Mesenchymal stem cell (in vitro differentiated cells and primary cell): ENCODE data around the gene HIPK2.

Experiments
- DNase-seq: peaks from one replicate; pipeline ENCODE4 v3.0.0-alpha.2; 2013
- H2AFZ ChIP-seq: one replicate; pipeline ENCODE4 v1.6.1; 2013; ENCODE audit warnings: low read depth, mild to moderate bottlenecking, control low read depth, inconsistent platforms, low read length, moderate library complexity
- H2AK5ac ChIP-seq: 2 replicates; pipeline ENCODE4 v1.6.1; 2013; ENCODE audit warnings: low read length, moderate library complexity, mild to moderate bottlenecking, inconsistent platforms; ENCODE audit not compliant: severe bottlenecking
- H2BK120ac ChIP-seq: one replicate; pipeline ENCODE4 v1.6.1; 2013; ENCODE audit warnings: low read depth, mild to moderate bottlenecking, inconsistent platforms, low read length, moderate library complexity
- H2BK12ac ChIP-seq, 2 experiments: one replicate each; pipeline ENCODE4 v1.6.1; 2013; ENCODE audit warnings: inconsistent platforms in 2 of 2, low read length in 2 of 2, mild to moderate bottlenecking in 2 of 2, moderate library complexity in 2 of 2, control low read depth in 1 of 2
- H2BK15ac ChIP-seq: one replicate; pipeline ENCODE4 v1.6.1; 2013; ENCODE audit warnings: mild to moderate bottlenecking, low read depth, inconsistent platforms; ENCODE audit not compliant: poor library complexity, severe bottlenecking
- H2BK5ac ChIP-seq: 2 replicates; pipeline ENCODE4 v1.6.1; 2013; ENCODE audit warnings: low read depth, mild to moderate bottlenecking, low read length, control low read depth, inconsistent platforms; ENCODE audit not compliant: poor library complexity, severe bottlenecking
- H3K14ac ChIP-seq, 2 experiments: one replicate each; pipeline ENCODE4 v1.6.1; 2013; ENCODE audit warnings: inconsistent platforms in 2 of 2, low read length in 2 of 2, control low read depth in 1 of 2, mild to moderate bottlenecking in 1 of 2, moderate library complexity in 1 of 2
- H3K18ac ChIP-seq, 2 experiments: one replicate each; pipeline ENCODE4 v1.6.1; 2013; ENCODE audit warnings: inconsistent platforms in 2 of 2, low read length in 2 of 2, control low read depth in 1 of 2, low read depth in 1 of 2, mild to moderate bottlenecking in 1 of 2
- H3K23ac ChIP-seq, 2 experiments: one replicate each; pipeline ENCODE4 v1.6.1; 2013; ENCODE audit warnings: inconsistent platforms in 2 of 2, low read length in 2 of 2, mild to moderate bottlenecking in 2 of 2, moderate library complexity in 2 of 2, control low read depth in 1 of 2
- H3K27ac ChIP-seq: 2 replicates; pipeline ENCODE4 v1.5.1; 2013; ENCODE audit warnings: mild to moderate bottlenecking, moderate library complexity, low read length, control low read depth, inconsistent platforms; ENCODE audit not compliant: poor library complexity, severe bottlenecking
- H3K27me3 ChIP-seq, 2 experiments: 2 replicates each; pipeline versions ENCODE4 v1.6.1 to v1.7.0; 2013; ENCODE audit warnings: low read length in 2 of 2, mild to moderate bottlenecking in 2 of 2, moderate library complexity in 2 of 2, control low read depth in 1 of 2, inconsistent platforms in 1 of 2; ENCODE audit not compliant: control insufficient read depth in 1 of 2, insufficient read depth in 1 of 2
- H3K36me3 ChIP-seq, 2 experiments: 2 replicates each; pipeline versions ENCODE4 v1.6.1 to v1.7.0; 2013; ENCODE audit warnings: low read length in 2 of 2, control low read depth in 1 of 2, inconsistent platforms in 1 of 2, low read depth in 1 of 2, mild to moderate bottlenecking in 1 of 2; ENCODE audit not compliant: insufficient read depth in 2 of 2, control insufficient read depth in 1 of 2
- H3K4ac ChIP-seq, 2 experiments: one replicate each; pipeline ENCODE4 v1.6.1; 2013; ENCODE audit warnings: inconsistent platforms in 2 of 2, low read length in 2 of 2, mild to moderate bottlenecking in 2 of 2, moderate library complexity in 2 of 2, control low read depth in 1 of 2, low read depth in 1 of 2
- H3K4me1 ChIP-seq: 2 replicates; pipeline ENCODE4 v1.6.1; 2013; ENCODE audit warnings: low read depth, low read length, control low read depth; ENCODE audit not compliant: control insufficient read depth, insufficient read depth
- H3K4me2 ChIP-seq: 2 replicates; pipeline ENCODE4 v1.6.1; 2013; ENCODE audit warnings: low read length, mild to moderate bottlenecking, inconsistent platforms; ENCODE audit not compliant: poor library complexity, severe bottlenecking
- H3K4me3 ChIP-seq, 2 experiments: 2 replicates each; pipeline versions ENCODE4 v1.5.1 to v1.7.0; 2013; ENCODE audit warnings: low read length in 2 of 2, mild to moderate bottlenecking in 2 of 2, control low read depth in 1 of 2, low read depth in 1 of 2; ENCODE audit not compliant: insufficient read depth in 1 of 2
- H3K79me1 ChIP-seq: replicated peaks from 2 replicates; pipeline ENCODE4 v1.6.1; 2013; ENCODE audit warnings: mild to moderate bottlenecking, control low read depth, low read length, inconsistent platforms; ENCODE audit not compliant: poor library complexity, severe bottlenecking
- H3K9ac ChIP-seq: 2 replicates; pipeline ENCODE4 v1.7.0; 2013; ENCODE audit warnings: mild to moderate bottlenecking, low read length, moderate library complexity
- H3K9me3 ChIP-seq: 2 replicates; pipeline ENCODE4 v1.7.0; 2013; ENCODE audit warnings: mild to moderate bottlenecking, low read length; ENCODE audit not compliant: control insufficient read depth
- H4K8ac ChIP-seq: one replicate; pipeline ENCODE4 v1.6.1; 2013; ENCODE audit warnings: inconsistent platforms, mild to moderate bottlenecking, low read length, moderate library complexity
- H4K91ac ChIP-seq: one replicate; pipeline ENCODE4 v1.6.1; 2013; ENCODE audit warnings: mild to moderate bottlenecking, low read length, inconsistent platforms
- WGBS: methylation state at CpG from one replicate; pipeline ENCODE4 v1.1.7; 2013; ENCODE audit warnings: mixed read lengths; 5-methylcytosine and 5-hydroxymethylcytosine counted together

Gene HIPK2

GRCh38 chr7:139548302-139549028 lies 229.3 kb downstream of the HIPK2 start:
- Histone ChIP-seq H2BK5ac (no peak overlapping the region), H2BK15ac (no peak overlapping the region), H3K4me3 (no peak overlapping the region), H3K9ac (no peak overlapping the region), H2AFZ (no peak overlapping the region), H3K27ac (no peak overlapping the region), H2BK12ac (no peak overlapping the region), H3K4me2 (no peak overlapping the region), H3K18ac (peak overlapping the region in 1 of 2 experiments; percentile 73), H2AK5ac (no peak overlapping the region), H3K27me3 (peaks cover 10 to 22% of the 10 kb centered on the region in 2 experiments), H3K9me3 (no peaks in the 10 kb centered on the region), H4K91ac (no peak overlapping the region), H3K79me1 (no peaks in the 10 kb centered on the region), H2BK120ac (no peak overlapping the region), H3K36me3 (no peaks in the 10 kb centered on the region), H4K8ac (no peak overlapping the region), H3K14ac (peak overlapping the region in 1 of 2 experiments; percentile 35), H3K4me1 (no peaks in the 10 kb centered on the region), H3K23ac (no peak overlapping the region), H3K4ac (no peak overlapping the region)
- DNase-seq, result no peak
- WGBS, result 88% methylated on average over 4 of the region's 5 CpGs

- Histone ChIP-seq H3K4me2 (no peak overlapping the region), H3K18ac (no peak overlapping the region), H3K79me1 (no peaks in the 10 kb centered on the region), H3K9me3 (no peaks in the 10 kb centered on the region), H2AFZ (no peak overlapping the region), H2BK12ac (no peak overlapping the region), H3K4me3 (no peak overlapping the region), H2BK120ac (no peak overlapping the region), H3K4ac (no peak overlapping the region), H3K14ac (no peak overlapping the region), H3K23ac (no peak overlapping the region), H3K27ac (no peak overlapping the region), H2BK5ac (no peak overlapping the region), H3K27me3 (peaks cover 39 to 50% of the 10 kb centered on the region in 2 experiments), H3K36me3 (no peaks in the 10 kb centered on the region), H2BK15ac (no peak overlapping the region), H4K8ac (no peak overlapping the region), H4K91ac (no peak overlapping the region), H2AK5ac (no peak overlapping the region), H3K9ac (no peak overlapping the region), H3K4me1 (peaks cover 5% of the 10 kb centered on the region)
- no peak for DNase-seq
- 91% methylated on average over 11 of the region's 11 CpGs for WGBS
Observed at GRCh38 chr7:139544645-139545044, 233.2 kb downstream of the HIPK2 start.

GRCh38 chr7:139543801-139544603 lies 233.8 kb downstream of the HIPK2 start:
- Histone ChIP-seq H3K18ac (no peak overlapping the region), H2BK5ac (no peak overlapping the region), H3K4me1 (peaks cover 5% of the 10 kb centered on the region), H3K4ac (no peak overlapping the region), H2BK12ac (no peak overlapping the region), H3K9me3 (no peaks in the 10 kb centered on the region), H3K9ac (no peak overlapping the region), H3K14ac (no peak overlapping the region), H4K91ac (peak overlapping the region; percentile 16), H3K27me3 (peaks cover 41 to 54% of the 10 kb centered on the region in 2 experiments), H3K4me2 (no peak overlapping the region), H2BK120ac (no peak overlapping the region), H3K36me3 (no peaks in the 10 kb centered on the region), H2BK15ac (no peak overlapping the region), H3K79me1 (no peaks in the 10 kb centered on the region), H3K23ac (no peak overlapping the region), H2AFZ (no peak overlapping the region), H4K8ac (no peak overlapping the region), H2AK5ac (no peak overlapping the region), H3K4me3 (no peak overlapping the region), H3K27ac (no peak overlapping the region)
- 88% methylated on average over 18 of the region's 18 CpGs for WGBS
- no peak for DNase-seq
